ENCODE data around the gene DPH1.

- no peak for TF ChIP-seq ZFX (IDR thresholded peaks at IDR 0.05)
- no peak for TF ChIP-seq CTCF (conservative IDR thresholded peaks at IDR 0.05)
Measured at GRCh38 chr17:2077040-2077439, 47.1 kb downstream of the DPH1 start.

Data from C4-2B (cell line).